GM12878 (cell line): Measurements from ENCODE around the gene KRTAP10-2. TPM values are rescaled to one million over a fixed set of nuclear protein-coding genes. Genes with fewer than 3 reads are reported as not detected.

Experiments used
- ATAC-seq: fragments of 200-7000 bp; cut with Tn5 transposase; 3 replicates; pipeline ENCODE4 v1.9.1; 2020; ENCODE audit warnings: mild to moderate bottlenecking, moderate library complexity
- BruUV-seq: library from RNA; stranded (reverse); fragments of 400-500 nt; replicated peaks from 2 replicates; lab custom pipeline; 2021; lab: Mats Ljungman, UMichigan
- CTCF ChIA-PET: fragments of 300-600 bp; sonication (Branson Sonifier 250); formaldehyde crosslinking; extraction: SDS; loops from one replicate; lab custom pipeline; 2021; ENCODE audit warnings: inconsistent platforms; lab: Yijun Ruan, JAX
- POLR2A ChIA-PET: fragments of 350-600 bp; formaldehyde crosslinking; extraction: SDS; loops from one replicate; lab custom pipeline; 2021; ENCODE audit warnings: inconsistent platforms; lab: Charles Lee
- RAD21 ChIA-PET: fragments of 300-600 bp; sonication (Branson Sonifier 250); formaldehyde crosslinking; loops from one replicate; lab custom pipeline; 2023; ENCODE audit warnings: antibody characterized with exemption; ENCODE audit not compliant: unreplicated experiment; lab: Charles Lee
- SMC1A ChIA-PET: fragments of 300-600 bp; sonication (Branson Sonifier 250); formaldehyde crosslinking; loops from one replicate; lab custom pipeline; 2023; ENCODE audit not compliant: unreplicated experiment, uncharacterized antibody; lab: Charles Lee
- DNase-seq: peaks from one replicate; pipeline ENCODE4 v3.0.0-alpha.2; 2011; ENCODE audit warnings: low read depth, low spot score
- FAIRE-seq: peaks from 3 replicates; lab custom pipeline; 2011; peaks lifted over from hg19 to GRCh38; lab: Jason Lieb, UNC
- H2AFZ ChIP-seq: 2 replicates; pipeline ENCODE4 v1.6.0; 2011; ENCODE audit warnings: low read depth, low read length, control low read depth; ENCODE audit not compliant: control insufficient read depth
- H3K27ac ChIP-seq: 2 replicates; pipeline ENCODE4 v1.5.1; 2011; ENCODE audit warnings: control low read depth; ENCODE audit not compliant: control insufficient read depth, insufficient read depth
- H3K27me3 ChIP-seq, 2 experiments: replicated peaks in 1 of 2; 2 replicates each; pipeline versions ENCODE4 v1.6.0 to v1.6.1; 2011; ENCODE audit warnings: low read length in 1 of 2; ENCODE audit not compliant: control insufficient read depth in 2 of 2, insufficient read depth in 2 of 2
- H3K36me3 ChIP-seq, 2 experiments: 2 replicates each; pipeline ENCODE4 v1.5.1; 2011; ENCODE audit warnings: low read length in 1 of 2; ENCODE audit not compliant: control insufficient read depth in 2 of 2, insufficient read depth in 2 of 2
- H3K4me1 ChIP-seq: 2 replicates; pipeline ENCODE4 v1.6.1; 2011; ENCODE audit warnings: mild to moderate bottlenecking, low read length, moderate library complexity, mixed read lengths; ENCODE audit not compliant: control insufficient read depth, insufficient read depth
- H3K4me2 ChIP-seq: 2 replicates; pipeline ENCODE4 v1.6.0; 2011; ENCODE audit warnings: control low read depth; ENCODE audit not compliant: control insufficient read depth, insufficient read depth
- H3K4me3 ChIP-seq: fragments of 200-600 bp; sonication (generic); 2 replicates; pipeline ENCODE4 v1.5.1; 2016
- H3K79me2 ChIP-seq: 2 replicates; pipeline ENCODE4 v1.6.0; 2011; ENCODE audit warnings: low read length; ENCODE audit not compliant: control insufficient read depth, insufficient read depth
- H3K9ac ChIP-seq: 2 replicates; pipeline ENCODE4 v1.8.0; 2011; ENCODE audit warnings: low read length, control low read depth, mixed read lengths; ENCODE audit not compliant: control insufficient read depth, insufficient read depth
- H3K9me3 ChIP-seq: replicated peaks from 3 replicates; pipeline ENCODE4 v1.5.1; 2011; ENCODE audit warnings: mild to moderate bottlenecking, low read length; ENCODE audit not compliant: control insufficient read depth, insufficient read depth
- H4K20me1 ChIP-seq: 2 replicates; pipeline ENCODE4 v1.6.0; 2011; ENCODE audit not compliant: control insufficient read depth, insufficient read depth
- BCL3 ChIP-seq: IDR thresholded peaks from 2 replicates; pipeline ENCODE4 v1.6.1; 2011; ENCODE audit warnings: borderline replicate concordance, low read depth, mild to moderate bottlenecking, moderate library complexity, low read length; ENCODE audit not compliant: insufficient read depth, poor library complexity, severe bottlenecking
- ESRRA ChIP-seq: IDR thresholded peaks from 2 replicates; pipeline ENCODE4 v1.6.1; 2012; ENCODE audit warnings: mild to moderate bottlenecking, low read length, improper control_type of control experiment
- IRF4 ChIP-seq: IDR thresholded peaks from 2 replicates; pipeline ENCODE4 v1.6.1; 2011; ENCODE audit warnings: low read depth, low read length
- KLF5 ChIP-seq: fragments of 450-650 bp; IDR thresholded peaks from 2 replicates; pipeline ENCODE4 v1.6.1; 2014; ENCODE audit warnings: mild to moderate bottlenecking; ENCODE audit not compliant: partially characterized antibody
- MLLT1 ChIP-seq: fragments of 450-650 bp; IDR thresholded peaks from 2 replicates; pipeline ENCODE4 v1.6.1; 2016; ENCODE audit warnings: mild to moderate bottlenecking
- NFXL1 ChIP-seq: fragments of 450-650 bp; IDR thresholded peaks from 2 replicates; pipeline ENCODE4 v1.6.1; 2017; ENCODE audit warnings: antibody characterized with exemption, mild to moderate bottlenecking, borderline replicate concordance
- RAD51 ChIP-seq: fragments of 450-650 bp; IDR thresholded peaks from 2 replicates; pipeline ENCODE4 v1.6.1; 2016; ENCODE audit warnings: moderate library complexity, mild to moderate bottlenecking, inconsistent platforms
- RUNX3 ChIP-seq: IDR thresholded peaks from 2 replicates; pipeline ENCODE4 v1.6.1; 2012; ENCODE audit warnings: low read length, inconsistent platforms
- WGBS: methylation state at CpG from one replicate; pipeline ENCODE4 v1.1.6; 2016; ENCODE audit warnings: low lambda C conversion rate; ENCODE audit not compliant: insufficient replicate concordance, insufficient coverage; ENCODE audit errors: missing lambda C conversion rate; 5-methylcytosine and 5-hydroxymethylcytosine counted together
- in situ Hi-C: fragments of 300-500 bp; cut with MboI; formaldehyde crosslinking; loops from 9 replicates; pipeline ENCODE4 v1.14.3; 2018; ENCODE audit warnings: mixed read lengths
- intact Hi-C: fragments of 100-400 bp; cut with micrococcal nuclease; formaldehyde crosslinking; loops from one replicate; pipeline ENCODE4 v1.14.2; 2022; ENCODE audit not compliant: unreplicated experiment
- polyA plus RNA-seq, 11 experiments: library from polyadenylated mRNA; depleted of rRNA in 4 of 11; unstranded in 6 of 11; stranded (reverse) in 5 of 11; fragments of >200 nt; fragmentation: Nextera tagmentation in 4 of 11; fragmentation: Illumina TruSeq in 1 of 11; extraction: Ambion mirVana in 4 of 11; extraction: Trizol in 1 of 11; gene quantifications; 1 replicate in 1 of 11; 2 replicates in 10 of 11; pipeline versions ENCODE4 v1.2.1 to v1.2.3, GENCODE V29; 2011 to 2016; ENCODE audit warnings: inconsistent platforms in 2 of 11, missing spikeins in 2 of 11, low read depth in 1 of 11
- total RNA-seq, 4 experiments: library from RNA; depleted of rRNA in 3 of 4; stranded (reverse); fragments of >200 nt in 3 of 4; fragmentation: Illumina TruSeq in 1 of 4; extraction: Trizol in 1 of 4; gene quantifications; 2 replicates each; pipeline versions ENCODE4 v1.2.1 to v1.2.3, GENCODE V29; 2013 to 2021

Gene KRTAP10-2
- total and polyA plus RNA-seq, 10 of the 15 experiments (the other 5 are each of a cell fraction or from before 2014, with no cell fraction given), result not detected

- no peaks in the 10 kb centered on the region for H3K27me3 ChIP-seq
- no peak overlapping the region for H3K27ac ChIP-seq
- TF ChIP-seq KLF5, result no peak
- no peak for TF ChIP-seq BCL3
- TF ChIP-seq RAD51, result no peak
- H2AFZ ChIP-seq, result no peak overlapping the region
- ChIA-PET CTCF (no interaction called here), RAD21 (no interaction called here), SMC1A (no interaction called here), POLR2A (no interaction called here)
- no peak overlapping the region for H3K4me2 ChIP-seq
- no peaks in the 10 kb centered on the region; the same call in 2 of the 3 replicates for H3K9me3 ChIP-seq
- H3K4me3 ChIP-seq, result no peak overlapping the region
- in situ Hi-C loops (no loop called here), intact Hi-C loops (no loop called here)
- no peak overlapping the region for H3K9ac ChIP-seq
- H3K36me3 ChIP-seq, result no peaks in the 10 kb centered on the region
- ATAC-seq (no peak), DNase-seq (no peak), FAIRE-seq (no peak)
- no peaks in the 10 kb centered on the region for H4K20me1 ChIP-seq
- H3K4me1 ChIP-seq, result no peaks in the 10 kb centered on the region
- no TSS peak for BruUV-seq
- WGBS, result 8% methylated on average over 3 of the region's 3 CpGs
- no peaks in the 10 kb centered on the region for H3K79me2 ChIP-seq
Measured at GRCh38 chr21:44544566-44544965, 6.7 kb downstream of the KRTAP10-2 start.

GRCh38 chr21:44542716-44543115 lies 8.6 kb downstream of the KRTAP10-2 start:
- Histone ChIP-seq H3K27ac (no peak overlapping the region), H3K4me1 (no peaks in the 10 kb centered on the region), H3K79me2 (no peaks in the 10 kb centered on the region), H4K20me1 (no peaks in the 10 kb centered on the region), H3K4me3 (no peak overlapping the region), H3K9ac (no peak overlapping the region), H2AFZ (no peak overlapping the region), H3K27me3 (no peaks in the 10 kb centered on the region), H3K36me3 (no peaks in the 10 kb centered on the region), H3K9me3 (no peaks in the 10 kb centered on the region; the same call in 2 of the 3 replicates), H3K4me2 (no peak overlapping the region)
- ChIA-PET RAD21 (no interaction called here), SMC1A (no interaction called here), POLR2A (no interaction called here), CTCF (no interaction called here)
- intact Hi-C loops, result no loop called here
- TF ChIP-seq RUNX3, result no peak
- TF ChIP-seq NFXL1, result no peak
- no peak for TF ChIP-seq ESRRA
- no peak for TF ChIP-seq MLLT1
- TF ChIP-seq IRF4, result no peak
- ATAC-seq (no peak), DNase-seq (no peak), FAIRE-seq (no peak)
- in situ Hi-C loops, result no loop called here
- BruUV-seq, result no TSS peak
- 0% methylated on average over 1 of the region's 1 CpG for WGBS
